Measurements from ENCODE around the gene ISG20L2.

DNA sequence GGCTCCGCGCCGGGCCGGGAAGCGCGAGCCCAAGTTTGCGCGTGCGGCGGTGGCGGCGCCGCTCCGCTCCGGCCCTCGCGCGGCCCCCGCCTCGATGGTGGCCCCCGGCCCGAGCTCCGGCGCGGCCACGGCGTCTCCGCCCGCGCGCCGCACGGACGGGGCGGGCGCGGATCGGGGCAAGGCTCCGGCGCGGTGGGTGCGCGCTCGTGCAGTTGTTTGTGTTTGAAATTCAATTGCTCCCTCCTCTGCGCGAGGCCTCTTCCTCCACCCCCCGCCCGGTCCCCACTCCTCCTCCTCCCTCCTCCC lies 22.8 kb upstream of the ISG20L2 start, which contains the start of gene HDGF:
- TF ChIP-seq POLR2A (IDR thresholded peaks at IDR 0.05) (no peak), POLR2AphosphoS5 (IDR thresholded peaks at IDR 0.05) (no peak), CTCF (IDR thresholded peaks at IDR 0.05) (no peak)
